Stimulated activated CD8-positive, alpha-beta memory T cell treated with anti-CD3 and anti-CD28 coated beads, Interleukin-12 subunit alpha, Interleukin-12 subunit beta, amount 100 ng/mL, for 4 hours (primary cell): ENCODE data around the gene SLC25A30.
"Not testable (repeated sequence)": the region's sequence is repeated elsewhere in the genome, so short reads cannot be mapped to it uniquely, and the experiment has no call there.

Experiments used
- DNase-seq: peaks from one replicate; pipeline ENCODE4 v3.0.0-alpha.2; 2020; ENCODE audit warnings: low read depth

Gene SLC25A30

GRCh38 chr13:45432737-45433380 is 14.7 kb upstream of the SLC25A30 start:
- DNase-seq = no peak

GRCh38 chr13:45426056-45426841 is 8.1 kb upstream of the SLC25A30 start:
- not testable (repeated sequence) for DNase-seq

GRCh38 chr13:45422731-45423292 is 4.6 kb upstream of the SLC25A30 start:
- DNase-seq = no peak

- no peak for DNase-seq
These were observed 1.8 kb upstream of the SLC25A30 start for GRCh38 chr13:45419945-45420344.

- DNase-seq = not testable (repeated sequence)
These were observed 1.2 kb upstream of the SLC25A30 start for GRCh38 chr13:45419389-45419788.

- DNase-seq = no peak
These were observed 1.6 kb downstream of the SLC25A30 start for GRCh38 chr13:45416516-45417128.

- DNase-seq = no peak
These were observed 3.1 kb downstream of the SLC25A30 start for GRCh38 chr13:45415112-45415511.

- DNase-seq = no peak
These were observed 4.3 kb downstream of the SLC25A30 start for GRCh38 chr13:45413826-45414307.

GRCh38 chr13:45412274-45413049 is 5.7 kb downstream of the SLC25A30 start:
- no peak for DNase-seq

- no peak for DNase-seq
These were observed 6.5 kb downstream of the SLC25A30 start for GRCh38 chr13:45411631-45412030.

GRCh38 chr13:45411221-45411620 is 7.0 kb downstream of the SLC25A30 start:
- DNase-seq = no peak

GRCh38 chr13:45410466-45410865 is 7.7 kb downstream of the SLC25A30 start:
- no peak for DNase-seq

- no peak for DNase-seq
These were observed 8.2 kb downstream of the SLC25A30 start for GRCh38 chr13:45410001-45410400.

GRCh38 chr13:45406421-45406820 is 11.8 kb downstream of the SLC25A30 start:
- DNase-seq = no peak

- no peak for DNase-seq
These were observed 15.1 kb downstream of the SLC25A30 start for GRCh38 chr13:45403081-45403480.

GRCh38 chr13:45402641-45403040 is 15.5 kb downstream of the SLC25A30 start:
- DNase-seq = no peak

GRCh38 chr13:45401314-45401713 is 16.9 kb downstream of the SLC25A30 start:
- DNase-seq = no peak

- no peak for DNase-seq
These were observed 19.3 kb downstream of the SLC25A30 start for GRCh38 chr13:45398877-45399276.

- DNase-seq = no peak
These were observed 21.6 kb downstream of the SLC25A30 start for GRCh38 chr13:45396533-45397095.

- no peak for DNase-seq
These were observed 24.1 kb downstream of the SLC25A30 start for GRCh38 chr13:45393941-45394570.

GRCh38 chr13:45392811-45393210 is 25.4 kb downstream of the SLC25A30 start:
- no peak for DNase-seq
